ENCODE results near the gene SUPT6H.

DNA sequence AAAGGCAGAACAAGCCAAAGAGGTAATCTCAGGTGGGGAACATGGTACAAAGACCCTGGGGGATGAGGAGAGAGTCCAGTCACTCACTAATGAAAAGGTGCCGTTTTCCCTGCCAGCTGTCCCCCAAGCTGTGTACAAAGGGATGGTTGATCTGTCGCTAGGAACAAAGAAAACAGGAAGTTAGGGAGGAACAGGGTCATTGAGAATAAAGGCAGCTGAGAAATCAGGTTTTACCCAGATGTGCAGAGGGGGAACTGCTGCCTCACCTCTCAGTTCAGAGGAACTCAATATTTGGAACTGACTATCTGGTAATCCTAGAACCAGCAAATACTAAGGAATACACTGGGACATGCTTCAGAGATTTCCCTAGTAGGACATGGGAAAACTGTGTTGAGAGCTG lies 49.5 kb upstream of the SUPT6H start:
- TF ChIP-seq, protein P1, sequence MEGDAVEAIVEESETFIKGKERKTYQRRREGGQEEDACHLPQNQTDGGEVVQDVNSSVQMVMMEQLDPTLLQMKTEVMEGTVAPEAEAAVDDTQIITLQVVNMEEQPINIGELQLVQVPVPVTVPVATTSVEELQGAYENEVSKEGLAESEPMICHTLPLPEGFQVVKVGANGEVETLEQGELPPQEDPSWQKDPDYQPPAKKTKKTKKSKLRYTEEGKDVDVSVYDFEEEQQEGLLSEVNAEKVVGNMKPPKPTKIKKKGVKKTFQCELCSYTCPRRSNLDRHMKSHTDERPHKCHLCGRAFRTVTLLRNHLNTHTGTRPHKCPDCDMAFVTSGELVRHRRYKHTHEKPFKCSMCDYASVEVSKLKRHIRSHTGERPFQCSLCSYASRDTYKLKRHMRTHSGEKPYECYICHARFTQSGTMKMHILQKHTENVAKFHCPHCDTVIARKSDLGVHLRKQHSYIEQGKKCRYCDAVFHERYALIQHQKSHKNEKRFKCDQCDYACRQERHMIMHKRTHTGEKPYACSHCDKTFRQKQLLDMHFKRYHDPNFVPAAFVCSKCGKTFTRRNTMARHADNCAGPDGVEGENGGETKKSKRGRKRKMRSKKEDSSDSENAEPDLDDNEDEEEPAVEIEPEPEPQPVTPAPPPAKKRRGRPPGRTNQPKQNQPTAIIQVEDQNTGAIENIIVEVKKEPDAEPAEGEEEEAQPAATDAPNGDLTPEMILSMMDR (IDR thresholded peaks at IDR 0.05; ENCODE audit: extremely low read depth in 1 of 2, insufficient read depth in 1 of 2, low read depth in 1 of 2, low read length in 2 of 2) = no peak
- TF ChIP-seq, protein P2, sequence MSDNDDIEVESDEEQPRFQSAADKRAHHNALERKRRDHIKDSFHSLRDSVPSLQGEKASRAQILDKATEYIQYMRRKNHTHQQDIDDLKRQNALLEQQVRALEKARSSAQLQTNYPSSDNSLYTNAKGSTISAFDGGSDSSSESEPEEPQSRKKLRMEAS (IDR thresholded peaks at IDR 0.05; ENCODE audit: insufficient read depth, insufficient read length) = no peak
- TF ChIP-seq EZH2 (IDR thresholded peaks at IDR 0.05; ENCODE audit: borderline replicate concordance, low read depth, low read length, severe bottlenecking) = no peak
- no peak for TF ChIP-seq POLR2A (IDR thresholded peaks at IDR 0.05; ENCODE audit: low read depth, low read length)
- TF ChIP-seq POLR2AphosphoS5 (IDR thresholded peaks at IDR 0.05; ENCODE audit: insufficient read depth, low read depth, low read length) = no peak
- no peak for TF ChIP-seq FOS (IDR thresholded peaks at IDR 0.05; ENCODE audit: borderline replicate concordance, insufficient read depth, low read length)
- TF ChIP-seq GATA2 (IDR thresholded peaks at IDR 0.05; ENCODE audit: insufficient read depth, insufficient read length, low read depth, low read length) = no peak
- no peak for TF ChIP-seq JUN (IDR thresholded peaks at IDR 0.05; ENCODE audit: borderline replicate concordance, insufficient read depth, insufficient read length, low read depth)
- TF ChIP-seq MYC (IDR thresholded peaks at IDR 0.05; ENCODE audit: low read depth, low read length) = no peak

Measured in endothelial cell of umbilical vein (primary cell).